ENCODE results near the gene CDCA7L.

CDCA7L gene

GRCh38 chr7:21945454-21946221 lies at the start of gene CDCA7L:
CDCA7L (minus strand) TSS chr7:21945899; CDS start chr7:21945804, 95 bp downstream.
- DNase-seq, result peak; percentile 51 to 62

GRCh38 chr7:21986096-21986495 lies 40.4 kb upstream of the CDCA7L start:
- DNase-seq, result no peak

GRCh38 chr7:21984042-21984441 lies 38.3 kb upstream of the CDCA7L start:
- DNase-seq, result no peak

GRCh38 chr7:21983056-21983455 lies 37.4 kb upstream of the CDCA7L start:
- no peak for DNase-seq

- no peak for DNase-seq
Observed at GRCh38 chr7:21981524-21981923, 35.8 kb upstream of the CDCA7L start.

- DNase-seq, result no peak
Observed at GRCh38 chr7:21980926-21981500, 35.3 kb upstream of the CDCA7L start.

GRCh38 chr7:21972397-21972784 lies 26.7 kb upstream of the CDCA7L start:
- no peak for DNase-seq

- DNase-seq, result no peak
Observed at GRCh38 chr7:21971780-21972396, 26.2 kb upstream of the CDCA7L start.

- no peak for DNase-seq
Observed at GRCh38 chr7:21969822-21970221, 24.1 kb upstream of the CDCA7L start.

- no peak for DNase-seq
Observed at GRCh38 chr7:21967598-21968003, 21.9 kb upstream of the CDCA7L start.

- DNase-seq, result no peak
Observed at GRCh38 chr7:21966271-21966670, 20.6 kb upstream of the CDCA7L start.

- DNase-seq, result no peak
Observed at GRCh38 chr7:21965291-21965690, 19.6 kb upstream of the CDCA7L start.

- DNase-seq, result no peak
Observed at GRCh38 chr7:21962677-21963076, 17.0 kb upstream of the CDCA7L start.

GRCh38 chr7:21960922-21961321 lies 15.2 kb upstream of the CDCA7L start:
- DNase-seq, result no peak

GRCh38 chr7:21959387-21959776 lies 13.7 kb upstream of the CDCA7L start:
- DNase-seq, result no peak

- no peak for DNase-seq
Observed at GRCh38 chr7:21953781-21954180, 8.1 kb upstream of the CDCA7L start.

GRCh38 chr7:21948887-21949540 lies 3.3 kb upstream of the CDCA7L start:
- DNase-seq, result no peak

GRCh38 chr7:21948364-21948763 lies 2.7 kb upstream of the CDCA7L start:
- no peak for DNase-seq

GRCh38 chr7:21947946-21948345 lies 2.2 kb upstream of the CDCA7L start:
- DNase-seq, result no peak

GRCh38 chr7:21947056-21947455 lies 1.4 kb upstream of the CDCA7L start:
- no peak for DNase-seq

- DNase-seq, result no peak
Observed at GRCh38 chr7:21946222-21946709, 567 bp upstream of the CDCA7L start.

- DNase-seq, result peak; percentile 30 to 46
Observed at GRCh38 chr7:21944616-21945453, 864 bp downstream of the CDCA7L start.

- no peak for DNase-seq
Observed at GRCh38 chr7:21943436-21943835, 2.3 kb downstream of the CDCA7L start.

All from stimulated activated CD4-positive, alpha-beta T cell treated with anti-CD3 and anti-CD28 coated beads, Interleukin-4, amount 100 ng/mL, for 4 hours (primary cell).